Peyer's patch (tissue), 4 donors: ENCODE measurements around the gene SMCO2. TPM values are rescaled to one million over a fixed set of nuclear protein-coding genes. Genes with fewer than 3 reads are reported as not detected.
A peak's percentile ranks its signal among the peaks of the same experiment; 100 is the strongest.

ENCODE experiments used
- DNase-seq, 3 donors: peaks; one replicate each; pipeline ENCODE4 v3.0.0-alpha.2; 2017 to 2019
- H3K27ac ChIP-seq, 4 donors: fragments of 200-600 bp; sonication (generic); one replicate each; pipeline ENCODE4 v1.5.1; 2016 to 2019
- H3K27me3 ChIP-seq, 2 donors: fragments of 200-600 bp; sonication (generic); one replicate each; pipeline ENCODE4 v1.5.1; 2019
- H3K36me3 ChIP-seq, 3 donors: fragments of 200-600 bp; sonication (generic); one replicate each; pipeline ENCODE4 v1.5.1; 2016 to 2019
- H3K4me1 ChIP-seq, 4 donors: fragments of 200-600 bp; sonication (generic); one replicate each; pipeline ENCODE4 v1.5.1; 2016 to 2019
- H3K4me3 ChIP-seq, 4 donors: fragments of 200-600 bp; sonication (generic); 1 replicate in 3 of 4; 2 replicates in 1 of 4; pipeline ENCODE4 v1.5.1; 2016 to 2019; ENCODE audit warnings: mild to moderate bottlenecking in 1 of 4
- H3K9me3 ChIP-seq, 4 donors: fragments of 200-600 bp; sonication (generic); one replicate each; pipeline ENCODE4 v1.5.1; 2016 to 2019; ENCODE audit warnings: mild to moderate bottlenecking in 1 of 4
- CTCF ChIP-seq, 6 experiments: fragments of 450-650 bp in 4 of 6; fragments of 200-600 bp in 2 of 6; sonication (generic) in 1 of 6; IDR thresholded peaks; one replicate each; pipeline ENCODE4 v1.5.1; 2017 to 2019; ENCODE audit warnings: antibody characterized with exemption in 6 of 6, mild to moderate bottlenecking in 3 of 6, moderate library complexity in 1 of 6
- POLR2A ChIP-seq, 2 donors: fragments of 450-650 bp; IDR thresholded peaks; one replicate each; pipeline ENCODE4 v1.5.1; 2017; ENCODE audit warnings: antibody characterized with exemption in 2 of 2, mild to moderate bottlenecking in 2 of 2, moderate library complexity in 2 of 2
- total RNA-seq, 4 donors: library from RNA; depleted of rRNA; stranded (reverse); fragments of >200 nt; gene quantifications; one replicate each; pipeline ENCODE4 v1.1.0, GENCODE V29; 2016

Gene SMCO2
- total RNA-seq, 4 donors from 2014 or later = not detected

DNA sequence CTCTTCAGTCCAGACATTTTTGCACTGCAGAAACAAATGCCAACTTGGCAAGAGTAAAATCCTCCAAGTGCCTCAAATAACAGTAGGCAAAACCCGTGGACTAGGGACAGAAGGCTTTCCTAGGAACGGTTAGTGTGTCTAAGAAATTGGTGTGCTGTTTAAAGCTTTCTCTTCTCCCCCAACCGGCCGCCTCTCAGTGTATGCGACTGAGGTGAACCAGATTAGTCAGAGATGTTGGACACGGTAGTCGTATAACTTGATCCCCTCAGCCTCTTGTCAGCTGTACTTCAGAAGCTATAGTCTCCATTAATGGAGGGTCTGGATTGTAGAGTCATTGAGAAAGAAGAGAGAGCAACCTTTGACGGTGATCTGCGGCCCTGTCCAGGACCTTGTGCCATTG, 99.1 kb downstream of the SMCO2 start:
- DNase-seq = no peak
- H3K9me3 ChIP-seq = no peaks in the 10 kb centered on the region
- no peak overlapping the region for H3K4me3 ChIP-seq
- H3K36me3 ChIP-seq = no peaks in the 10 kb centered on the region
- H3K27ac ChIP-seq = no peak overlapping the region
- no peaks in the 10 kb centered on the region for H3K27me3 ChIP-seq
- peaks cover 0 to 16% (median 2%) of the 10 kb centered on the region in 4 donors for H3K4me1 ChIP-seq
- no peak for TF ChIP-seq CTCF (IDR thresholded peaks at IDR 0.05)
- no peak for TF ChIP-seq POLR2A (IDR thresholded peaks at IDR 0.05)

DNA sequence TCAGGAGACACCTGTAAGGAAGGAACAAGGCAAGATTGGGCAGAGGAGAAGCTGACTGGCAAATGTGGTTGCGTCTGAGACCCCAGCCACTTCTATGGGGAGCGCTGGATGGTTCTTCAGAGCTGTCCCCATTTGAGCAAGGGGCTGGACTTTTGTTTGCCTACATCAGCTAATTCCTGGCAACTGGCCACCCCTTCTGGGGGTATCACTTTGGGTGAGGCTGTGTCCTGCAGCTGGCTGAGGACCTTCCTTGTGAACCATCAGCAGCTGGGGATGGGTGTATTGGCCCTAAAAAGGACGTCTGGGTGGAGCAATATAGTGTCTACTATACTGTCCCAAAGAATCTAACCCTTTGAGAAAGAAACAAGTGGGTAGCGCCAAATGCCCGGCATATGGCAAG, 101.1 kb downstream of the SMCO2 start:
- H3K36me3 ChIP-seq = no peaks in the 10 kb centered on the region
- peaks cover 0 to 16% (median 2%) of the 10 kb centered on the region in 4 donors for H3K4me1 ChIP-seq
- TF ChIP-seq CTCF (IDR thresholded peaks at IDR 0.05) = no peak
- no peak for TF ChIP-seq POLR2A (IDR thresholded peaks at IDR 0.05)
- DNase-seq = no peak
- H3K27me3 ChIP-seq = no peaks in the 10 kb centered on the region
- no peaks in the 10 kb centered on the region for H3K9me3 ChIP-seq
- H3K27ac ChIP-seq = no peak overlapping the region
- no peak overlapping the region for H3K4me3 ChIP-seq

DNA sequence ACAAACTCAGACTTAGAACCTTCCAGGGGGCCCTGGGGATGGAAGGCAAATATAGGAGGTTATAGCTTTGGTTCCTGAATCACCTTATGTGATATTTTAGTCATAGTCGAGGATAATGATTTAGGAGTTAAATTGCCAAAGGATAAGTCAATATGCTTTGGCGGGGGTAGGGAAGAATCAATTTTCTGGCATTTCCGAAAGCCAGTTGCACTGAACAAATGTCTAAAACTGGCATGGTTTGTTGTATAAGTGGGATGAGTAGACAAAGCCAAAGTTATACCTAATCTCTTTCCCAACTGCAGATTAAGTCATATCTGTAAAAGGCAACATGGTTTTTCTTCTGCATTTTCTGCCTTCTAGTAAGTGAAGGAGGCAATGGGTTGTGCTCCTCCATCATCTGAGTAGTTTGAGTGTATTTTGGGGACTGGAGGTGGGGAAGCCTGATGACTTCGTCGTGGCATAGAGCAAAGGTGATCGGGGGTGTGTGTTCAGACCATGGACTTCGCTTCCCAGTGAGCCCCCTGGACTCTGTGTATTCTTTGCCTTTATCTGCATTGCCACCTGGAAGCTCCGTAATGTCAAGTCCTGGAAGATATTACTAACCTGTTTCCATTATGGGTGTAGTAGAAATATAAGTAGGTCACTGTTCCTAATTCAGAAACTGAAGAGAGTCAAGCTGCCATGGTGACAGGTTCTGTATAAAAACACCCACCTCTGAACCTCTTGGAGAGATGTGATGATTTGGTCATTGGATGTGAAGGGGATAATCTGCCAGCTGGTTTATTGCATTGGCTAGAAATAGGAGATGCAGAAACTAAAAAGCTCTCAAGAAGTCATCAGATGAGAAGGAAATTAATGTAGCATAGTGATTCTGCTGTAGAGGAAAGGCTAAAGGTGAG, 102.0 kb downstream of the SMCO2 start:
- Histone ChIP-seq H3K27me3 (no peaks in the 10 kb centered on the region), H3K27ac (no peak overlapping the region), H3K4me3 (no peak overlapping the region), H3K4me1 (peaks cover 0 to 16% (median 2%) of the 10 kb centered on the region in 4 donors), H3K36me3 (no peaks in the 10 kb centered on the region), H3K9me3 (no peaks in the 10 kb centered on the region)
- no peak for DNase-seq
- TF ChIP-seq POLR2A (IDR thresholded peaks at IDR 0.05) = no peak
- no peak for TF ChIP-seq CTCF (IDR thresholded peaks at IDR 0.05)

- TF ChIP-seq POLR2A (IDR thresholded peaks at IDR 0.05) (no peak), CTCF (IDR thresholded peaks at IDR 0.05) (no peak)
- H3K4me1 ChIP-seq = peaks cover 0 to 16% (median 2%) of the 10 kb centered on the region in 4 donors
- DNase-seq = no peak
- H3K27me3 ChIP-seq = no peaks in the 10 kb centered on the region
- no peak overlapping the region for H3K4me3 ChIP-seq
- no peaks in the 10 kb centered on the region for H3K9me3 ChIP-seq
- H3K36me3 ChIP-seq = no peaks in the 10 kb centered on the region
- H3K27ac ChIP-seq = peak overlapping the region in 2 of 4 donors; percentile 45 to 69
Observed at GRCh38 chr12:27549236-27549800, 102.8 kb downstream of the SMCO2 start.

DNA sequence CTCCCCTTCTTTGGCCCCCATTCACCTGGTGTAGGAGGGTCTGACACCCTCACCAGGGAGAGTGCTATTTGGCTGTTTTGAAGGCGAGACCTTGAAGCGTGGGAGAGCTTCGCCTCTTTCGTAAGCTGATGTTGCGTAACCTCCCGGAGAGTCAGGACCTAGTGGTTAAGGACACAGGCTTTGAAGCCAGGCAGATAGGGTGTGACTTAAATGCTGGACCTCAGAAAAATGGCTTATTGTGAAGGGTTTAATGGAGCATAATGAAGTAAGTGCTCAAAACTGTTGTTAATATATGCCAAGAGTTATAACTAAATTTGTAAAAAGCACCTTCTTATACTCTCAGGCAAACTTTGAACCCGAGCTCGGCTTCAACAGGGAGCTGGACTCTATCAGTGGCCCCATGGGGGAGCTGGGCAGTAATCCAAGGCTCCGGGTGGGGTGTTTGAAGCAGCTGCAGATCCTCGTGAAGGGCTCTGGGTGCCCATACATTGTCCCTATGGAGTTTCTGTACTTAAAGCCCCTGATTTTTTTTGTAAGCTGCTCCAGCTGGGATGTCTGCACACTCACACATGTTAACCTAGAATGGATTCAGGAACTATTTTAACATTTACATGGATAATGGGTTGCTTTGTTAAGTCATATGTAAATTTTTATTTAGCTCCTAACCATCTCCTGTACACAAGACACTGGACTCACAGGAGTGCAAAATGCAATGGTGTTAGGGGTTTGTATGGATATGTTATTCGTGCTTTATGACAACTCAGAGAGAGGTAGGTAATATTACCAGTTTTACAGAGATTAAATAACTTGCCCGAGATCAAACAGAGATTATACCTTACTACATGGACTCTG, 103.5 kb downstream of the SMCO2 start:
- H3K9me3 ChIP-seq = no peaks in the 10 kb centered on the region
- no peaks in the 10 kb centered on the region for H3K27me3 ChIP-seq
- H3K4me3 ChIP-seq = no peak overlapping the region
- peak overlapping the region in 3 of 4 donors; percentile 33 to 69 (median 45) for H3K27ac ChIP-seq
- peak; percentile 33 to 85 (median 65) for DNase-seq
- TF ChIP-seq POLR2A (IDR thresholded peaks at IDR 0.05) (no peak), CTCF (IDR thresholded peaks at IDR 0.05) (no peak)
- H3K36me3 ChIP-seq = no peaks in the 10 kb centered on the region
- H3K4me1 ChIP-seq = peaks cover 0 to 16% (median 2%) of the 10 kb centered on the region in 4 donors
